ENCODE results near the gene LDLRAD3.
"Not testable (repeated sequence)": the region's sequence is repeated elsewhere in the genome, so short reads cannot be mapped to it uniquely, and the experiment has no call there.

The LDLRAD3 gene

DNA sequence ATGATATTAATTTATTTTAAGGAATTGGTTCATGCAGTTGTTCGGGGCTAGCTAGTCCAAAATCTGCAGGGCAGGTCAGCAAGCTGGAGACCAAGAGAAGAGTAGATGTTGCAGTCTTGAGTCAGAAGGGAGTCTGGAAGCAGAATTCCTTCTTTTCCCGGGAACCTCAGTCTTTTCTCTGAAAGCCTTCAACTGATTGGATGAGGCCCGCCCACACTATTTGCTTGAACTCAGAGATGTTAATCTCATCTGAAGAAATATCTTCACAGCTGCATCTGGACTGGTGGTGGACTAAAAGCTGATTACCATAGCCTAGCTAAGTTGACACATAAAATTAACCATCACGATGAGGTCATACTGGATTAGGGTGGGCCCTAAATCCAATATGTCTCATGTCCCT is 223.2 kb downstream of the LDLRAD3 start:
- no peak for DNase-seq (ENCODE audit: extremely low read depth, low read depth)

DNA sequence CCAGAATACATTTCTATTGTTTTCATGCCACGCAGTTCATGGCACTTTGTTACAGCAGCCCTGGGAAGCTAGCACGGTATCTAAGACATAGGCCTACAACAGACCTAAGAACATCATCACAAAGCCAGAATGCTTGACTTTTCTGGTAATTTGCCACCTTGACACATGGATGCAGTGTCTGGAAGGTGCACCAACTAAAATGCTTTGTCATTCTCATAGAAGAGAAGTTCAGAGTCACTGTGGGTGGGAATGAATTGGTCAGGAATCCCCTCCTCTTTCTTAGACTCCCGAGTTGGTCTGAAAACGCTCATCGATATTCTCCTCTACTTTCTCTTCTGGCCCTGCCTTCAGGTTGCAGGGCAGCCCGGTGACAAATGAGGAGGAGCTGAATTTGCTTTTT is 223.9 kb downstream of the LDLRAD3 start:
- TF ChIP-seq, protein P1, sequence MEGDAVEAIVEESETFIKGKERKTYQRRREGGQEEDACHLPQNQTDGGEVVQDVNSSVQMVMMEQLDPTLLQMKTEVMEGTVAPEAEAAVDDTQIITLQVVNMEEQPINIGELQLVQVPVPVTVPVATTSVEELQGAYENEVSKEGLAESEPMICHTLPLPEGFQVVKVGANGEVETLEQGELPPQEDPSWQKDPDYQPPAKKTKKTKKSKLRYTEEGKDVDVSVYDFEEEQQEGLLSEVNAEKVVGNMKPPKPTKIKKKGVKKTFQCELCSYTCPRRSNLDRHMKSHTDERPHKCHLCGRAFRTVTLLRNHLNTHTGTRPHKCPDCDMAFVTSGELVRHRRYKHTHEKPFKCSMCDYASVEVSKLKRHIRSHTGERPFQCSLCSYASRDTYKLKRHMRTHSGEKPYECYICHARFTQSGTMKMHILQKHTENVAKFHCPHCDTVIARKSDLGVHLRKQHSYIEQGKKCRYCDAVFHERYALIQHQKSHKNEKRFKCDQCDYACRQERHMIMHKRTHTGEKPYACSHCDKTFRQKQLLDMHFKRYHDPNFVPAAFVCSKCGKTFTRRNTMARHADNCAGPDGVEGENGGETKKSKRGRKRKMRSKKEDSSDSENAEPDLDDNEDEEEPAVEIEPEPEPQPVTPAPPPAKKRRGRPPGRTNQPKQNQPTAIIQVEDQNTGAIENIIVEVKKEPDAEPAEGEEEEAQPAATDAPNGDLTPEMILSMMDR (IDR thresholded peaks at IDR 0.05; ENCODE audit: low read depth, low read length): no peak
- no peak for DNase-seq (ENCODE audit: extremely low read depth, low read depth)

More for the DNA sequence above, 223.2 kb downstream of the LDLRAD3 start:
- TF ChIP-seq, protein P1 (IDR thresholded peaks at IDR 0.05; ENCODE audit: low read depth, low read length): no peak

DNA sequence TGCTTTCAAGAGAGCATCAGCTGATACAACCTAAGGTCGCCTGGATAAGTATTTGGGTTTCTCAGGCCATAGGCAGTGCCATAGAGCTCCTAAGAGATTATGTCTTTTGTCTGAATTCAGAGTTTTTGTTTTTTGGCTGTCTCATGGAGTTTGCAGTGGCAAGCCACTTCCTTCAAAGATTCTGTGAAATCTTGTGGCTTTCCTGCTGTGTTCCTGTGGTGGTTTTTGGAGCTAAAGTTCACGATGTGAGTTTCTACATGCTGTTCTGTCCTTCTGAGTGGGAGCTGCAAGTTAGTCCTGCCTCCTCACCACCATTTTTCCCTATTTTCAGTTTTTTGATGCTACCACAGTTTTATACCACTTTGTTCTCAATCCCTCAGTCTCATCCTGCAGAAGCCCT is 234.0 kb downstream of the LDLRAD3 start:
- no peak for DNase-seq (ENCODE audit: extremely low read depth, low read depth)
- TF ChIP-seq, protein P1 (IDR thresholded peaks at IDR 0.05; ENCODE audit: low read depth, low read length): no peak

DNA sequence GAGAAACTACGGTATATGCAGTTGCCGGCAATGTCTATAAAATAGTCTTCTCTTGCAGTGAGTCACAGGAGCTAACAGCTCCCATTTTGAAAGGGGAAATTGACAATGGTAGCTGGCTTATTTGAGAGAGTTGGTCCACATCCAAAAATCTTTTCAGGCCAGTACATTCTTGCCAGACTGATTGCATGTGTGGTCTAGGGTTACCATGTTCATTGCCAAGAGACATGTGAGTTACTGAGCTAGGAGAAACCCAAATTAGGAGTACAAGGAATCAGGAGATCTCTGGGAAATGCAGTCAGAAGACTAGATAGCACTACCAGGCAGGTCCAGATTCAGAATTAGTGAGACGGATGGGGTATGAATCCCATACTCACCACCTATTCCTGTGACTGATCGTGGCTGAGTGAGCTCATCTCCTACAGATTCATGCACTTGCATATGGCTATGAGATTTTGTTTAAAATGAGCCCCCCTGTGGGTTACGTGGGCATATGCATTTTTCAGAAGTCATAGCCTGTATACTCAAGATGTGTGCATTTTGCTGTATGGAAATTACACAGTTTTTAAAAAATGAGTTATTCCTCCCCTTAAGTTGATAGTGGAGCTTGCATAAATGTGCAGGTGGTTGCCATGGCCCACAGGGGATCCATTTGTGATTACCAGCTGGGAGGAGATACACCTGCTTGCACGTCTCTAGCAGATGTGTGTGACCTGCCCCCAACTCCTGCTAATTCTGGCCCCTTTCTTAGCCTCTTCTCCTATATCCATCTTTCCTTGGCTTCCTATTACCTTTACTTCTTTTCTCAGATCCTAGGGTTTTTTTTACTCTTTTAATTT is 242.7 kb downstream of the LDLRAD3 start:
- DNase-seq (ENCODE audit: extremely low read depth, low read depth): peak; percentile 78
- TF ChIP-seq, protein P1 (IDR thresholded peaks at IDR 0.05; ENCODE audit: low read depth, low read length): no peak

DNA sequence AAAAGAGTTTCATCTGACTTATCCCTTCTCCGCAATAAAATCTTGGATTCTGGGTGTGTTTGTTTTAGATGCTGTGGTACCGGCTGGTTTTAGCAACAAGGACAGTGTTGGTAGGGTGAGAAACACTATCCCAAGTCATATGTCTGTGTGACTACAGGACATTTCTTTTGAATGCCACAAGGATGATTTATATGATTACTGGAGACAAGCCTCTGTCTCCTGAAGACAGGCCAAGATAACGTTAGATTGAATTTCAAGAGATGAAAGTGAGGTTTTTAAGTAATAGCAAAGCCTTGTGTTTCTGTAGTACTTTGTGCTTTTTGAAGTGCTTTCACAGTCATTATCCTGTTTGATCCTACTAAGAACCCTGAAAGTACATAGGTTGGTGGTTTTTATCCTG is 243.8 kb downstream of the LDLRAD3 start:
- TF ChIP-seq, protein P1 (IDR thresholded peaks at IDR 0.05; ENCODE audit: low read depth, low read length): no peak

DNA sequence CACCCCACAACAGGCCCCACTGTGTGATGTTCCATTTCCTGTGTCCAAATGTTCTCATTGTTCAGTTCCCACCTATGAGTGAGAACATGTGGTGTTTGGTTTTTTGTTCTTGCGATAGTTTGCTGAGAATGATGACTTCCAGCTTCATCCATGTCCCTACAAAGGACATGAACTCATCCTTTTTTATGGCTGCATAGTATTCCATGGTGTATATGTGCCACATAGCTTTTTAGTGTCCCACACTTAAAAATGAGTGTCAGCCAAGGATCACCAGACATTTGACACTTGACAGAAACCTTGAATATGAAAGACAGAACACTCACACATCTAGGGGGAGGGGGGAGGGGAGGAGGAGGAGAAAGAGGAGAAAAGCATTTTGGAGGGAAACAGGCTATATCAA is 245.9 kb downstream of the LDLRAD3 start:
- not testable (repeated sequence) for DNase-seq (ENCODE audit: extremely low read depth, low read depth)

More for the DNA sequence above, 243.8 kb downstream of the LDLRAD3 start:
- no peak for DNase-seq (ENCODE audit: extremely low read depth, low read depth)

DNA sequence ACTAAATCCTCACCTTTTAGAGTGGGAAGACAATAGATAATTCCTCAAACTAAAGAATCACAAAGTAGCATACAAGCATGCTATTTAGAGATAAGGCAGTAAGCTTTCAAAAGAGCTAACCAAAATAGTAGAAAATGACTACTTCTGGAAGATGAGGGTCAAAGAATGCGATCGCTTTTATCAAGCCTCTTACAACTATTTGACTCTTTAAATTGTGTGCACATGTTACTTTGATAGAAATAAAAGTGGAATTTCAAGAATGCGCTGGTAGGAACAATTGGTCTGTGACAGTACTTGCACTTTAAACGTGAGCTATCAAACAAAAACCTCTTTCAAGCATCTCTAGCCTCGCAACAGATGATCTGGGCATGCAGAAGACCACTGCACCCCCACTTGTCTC is 248.1 kb downstream of the LDLRAD3 start:
- no peak for DNase-seq (ENCODE audit: extremely low read depth, low read depth)

More for the DNA sequence above, 248.1 kb downstream of the LDLRAD3 start:
- TF ChIP-seq, protein P1 (IDR thresholded peaks at IDR 0.05; ENCODE audit: low read depth, low read length): no peak
